Activated CD4-positive, alpha-beta memory T cell treated with anti-CD3 and anti-CD28 coated beads, Interleukin-2, amount 10 ng/mL, durations not matched to agents 7 days and 5 days (primary cell): ENCODE measurements around the gene WDR87. TPM values are rescaled to one million over a fixed set of nuclear protein-coding genes. Genes with fewer than 3 reads are reported as not detected.
A peak's percentile ranks its signal among the peaks of the same experiment; 100 is the strongest.
"Not testable (repeated sequence)": the region's sequence is repeated elsewhere in the genome, so short reads cannot be mapped to it uniquely, and the experiment has no call there.

Experiments used
- CTCF ChIA-PET: fragments of 350-600 bp; sonication (Branson Sonifier 250); formaldehyde crosslinking; loops from one replicate; lab custom pipeline; 2021; ENCODE audit warnings: antibody characterized with exemption, inconsistent platforms; lab: Charles Lee
- POLR2A ChIA-PET: fragments of 350-600 bp; sonication (Branson Sonifier 250); formaldehyde crosslinking; loops from one replicate; lab custom pipeline; 2021; ENCODE audit warnings: antibody characterized with exemption; lab: Charles Lee
- DNase-seq: peaks from one replicate; pipeline ENCODE4 v3.0.0-alpha.2; 2020
- H3K27ac Mint-ChIP-seq: one replicate; pipeline ENCODE4 v1.8.0; 2021; ENCODE audit warnings: mild to moderate bottlenecking, mixed read lengths
- H3K27me3 Mint-ChIP-seq: one replicate; pipeline ENCODE4 v1.8.0; 2021; ENCODE audit warnings: mixed read lengths
- H3K36me3 Mint-ChIP-seq: one replicate; pipeline ENCODE4 v1.8.0; 2021; ENCODE audit warnings: low read depth, mixed read lengths
- H3K4me1 Mint-ChIP-seq: one replicate; pipeline ENCODE4 v1.8.0; 2021; ENCODE audit warnings: mixed read lengths
- H3K4me3 Mint-ChIP-seq: one replicate; pipeline ENCODE4 v1.8.0; 2021; ENCODE audit warnings: mild to moderate bottlenecking, mixed read lengths
- H3K9me3 Mint-ChIP-seq: one replicate; pipeline ENCODE4 v1.8.0; 2021; ENCODE audit warnings: mixed read lengths
- total RNA-seq, 2 experiments: library from RNA; stranded (reverse); gene quantifications; one replicate each; pipeline ENCODE4 v1.2.3, GENCODE V29; 2021

The WDR87 gene
- total RNA-seq, 2 experiments from 2014 or later = not detected

DNA sequence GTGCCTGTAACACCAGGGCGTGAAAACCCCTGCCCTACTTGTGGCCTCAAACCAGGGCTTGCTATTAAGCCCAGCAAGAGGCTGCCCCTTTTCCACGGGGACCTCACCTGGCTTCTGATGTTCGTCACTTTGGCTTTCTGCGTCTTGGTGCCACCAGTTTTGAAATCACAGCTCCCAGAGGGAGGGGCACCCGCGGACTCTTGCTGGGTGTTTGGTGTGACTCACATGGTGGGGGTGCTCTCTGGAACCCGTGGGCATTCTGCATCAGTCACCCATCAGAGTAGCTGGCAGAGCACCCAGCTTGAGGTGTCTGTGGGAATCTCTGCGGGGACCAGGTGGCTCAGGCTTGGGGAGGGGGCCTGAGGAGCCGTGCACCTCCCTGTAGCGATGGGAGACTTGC, 19.9 kb upstream of the WDR87 start:
- CTCF ChIA-PET = no interaction called here
- H3K9me3 Mint-ChIP-seq = peaks cover 3% of the 10 kb centered on the region

DNA sequence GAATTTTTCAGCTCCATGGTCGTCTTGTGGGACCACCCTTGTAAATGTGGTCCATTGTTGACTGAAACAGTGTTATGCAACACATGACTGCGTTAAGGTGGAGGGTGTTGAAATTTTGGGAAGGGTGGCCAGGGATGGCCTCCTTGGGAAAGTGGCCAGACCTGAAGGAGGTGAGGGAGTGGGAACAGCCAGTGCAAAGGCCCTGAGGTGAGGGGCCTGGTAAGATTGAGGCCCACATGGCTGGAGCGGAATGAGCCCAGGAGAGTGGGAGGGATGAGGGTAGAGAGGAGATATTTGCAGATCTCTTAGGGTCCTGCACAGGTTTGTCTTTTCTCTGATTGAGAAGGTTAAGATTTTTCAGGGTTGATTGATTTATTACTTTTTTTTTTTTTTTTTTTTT, 18.8 kb upstream of the WDR87 start:
- DNase-seq = no peak
- ChIA-PET CTCF (no interaction called here), POLR2A (no interaction called here)
- Mint-ChIP-seq H3K27ac (no peak overlapping the region), H3K36me3 (no peaks in the 10 kb centered on the region), H3K4me1 (no peaks in the 10 kb centered on the region), H3K4me3 (no peak overlapping the region), H3K9me3 (no peaks in the 10 kb centered on the region), H3K27me3 (no peaks in the 10 kb centered on the region)

More for the DNA sequence above, 19.9 kb upstream of the WDR87 start:
- POLR2A ChIA-PET = no interaction called here
- Mint-ChIP-seq H3K4me1 (no peaks in the 10 kb centered on the region), H3K4me3 (no peak overlapping the region), H3K36me3 (no peaks in the 10 kb centered on the region), H3K27me3 (no peaks in the 10 kb centered on the region), H3K27ac (no peak overlapping the region)
- no peak for DNase-seq

DNA sequence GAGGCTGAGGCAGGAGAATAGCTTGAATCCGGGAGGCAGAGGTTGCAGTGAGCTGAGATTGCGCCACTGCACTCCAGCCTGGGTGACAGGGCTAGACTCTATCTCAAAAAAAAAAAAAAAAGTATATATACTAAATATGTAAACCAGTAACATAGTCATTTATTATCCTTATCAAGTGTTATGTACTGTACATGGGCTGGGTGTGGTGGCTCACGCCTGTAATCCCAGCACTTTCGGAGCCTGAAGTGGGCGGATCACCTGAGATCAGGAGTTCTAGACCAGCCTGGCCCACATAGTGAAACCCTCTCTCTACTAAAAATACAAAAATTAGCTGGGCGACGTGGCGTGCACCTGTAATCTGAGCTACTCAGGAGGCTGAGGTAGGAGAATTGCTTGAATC, 18.2 kb upstream of the WDR87 start:
- H3K27ac Mint-ChIP-seq, H3K4me3 Mint-ChIP-seq, H3K27me3 Mint-ChIP-seq, H3K36me3 Mint-ChIP-seq, DNase-seq, H3K4me1 Mint-ChIP-seq, POLR2A ChIA-PET, H3K9me3 Mint-ChIP-seq: not testable (repeated sequence)
- CTCF ChIA-PET = interaction anchor here (0.6 kb wide), 1 partner anchor 189 kb away, joined by 4 read pairs; no protein-coding TSS in a partner anchor

DNA sequence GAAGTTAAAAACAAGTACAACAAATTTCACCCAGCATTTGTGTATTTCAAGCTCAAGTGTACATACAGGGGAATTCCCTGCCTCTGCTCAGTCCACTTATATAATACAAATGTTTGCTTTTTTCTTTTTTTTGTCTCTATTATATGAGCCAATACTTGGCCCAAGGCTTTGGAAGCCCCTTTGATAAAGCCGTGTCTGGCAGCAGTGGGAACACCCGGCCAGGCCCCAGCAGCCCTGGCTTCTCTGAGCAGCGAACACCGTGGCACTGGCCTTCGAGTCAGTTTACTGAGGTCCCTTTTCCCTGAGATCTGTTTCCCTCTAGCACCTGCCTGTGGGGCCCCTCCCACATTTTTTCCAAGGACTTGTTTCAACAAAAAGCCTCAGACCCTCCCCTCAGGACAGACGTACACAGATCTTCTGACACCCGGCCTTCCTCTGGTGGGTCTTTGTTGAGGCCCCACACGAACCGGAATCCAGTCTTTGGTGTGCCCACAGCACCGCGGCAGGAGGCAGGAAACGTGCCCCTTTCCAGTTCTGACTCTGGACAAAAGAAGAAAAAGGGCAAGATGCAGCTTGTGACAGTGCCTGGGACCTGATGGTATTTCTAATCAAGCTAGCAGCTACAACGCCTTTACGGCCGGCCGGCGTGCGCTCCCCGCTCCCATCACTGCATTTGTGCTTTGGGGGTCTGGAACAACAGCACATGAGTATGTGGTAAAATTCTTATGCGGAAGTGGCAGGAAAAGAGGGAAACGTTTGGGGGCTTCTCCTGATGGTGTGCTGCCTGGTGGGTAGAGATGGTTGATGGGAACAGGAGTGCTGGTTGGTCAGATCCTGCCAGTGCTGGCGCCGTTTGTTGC, 14.4 kb upstream of the WDR87 start:
- POLR2A ChIA-PET = no interaction called here
- H3K27ac Mint-ChIP-seq = no peak overlapping the region

DNA sequence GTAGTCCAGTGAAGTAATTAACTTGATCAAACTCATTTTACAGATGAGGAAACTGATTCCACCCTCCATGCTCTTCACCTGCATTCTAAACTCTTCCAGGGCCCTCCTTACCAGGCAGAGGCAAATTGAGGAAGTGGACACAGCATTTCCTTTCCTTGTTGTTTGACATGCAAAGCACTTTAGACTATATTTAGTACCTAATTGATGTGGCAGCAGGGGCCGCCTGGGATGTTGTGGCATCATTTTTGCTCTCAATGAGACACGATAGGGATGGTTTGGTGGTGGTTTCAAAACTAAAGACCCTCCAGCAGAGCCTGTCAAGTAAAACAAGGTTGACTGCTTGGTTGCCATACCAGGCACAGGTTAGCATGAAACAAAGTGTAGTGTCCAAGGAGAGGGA, 8.5 kb upstream of the WDR87 start:
- no peaks in the 10 kb centered on the region for H3K27me3 Mint-ChIP-seq
- H3K27ac Mint-ChIP-seq = peak overlapping the region; percentile 19
- no peaks in the 10 kb centered on the region for H3K9me3 Mint-ChIP-seq
- H3K4me3 Mint-ChIP-seq = no peak overlapping the region
- ChIA-PET CTCF (no interaction called here), POLR2A (no interaction called here)
- peaks cover 7% of the 10 kb centered on the region for H3K4me1 Mint-ChIP-seq
- H3K36me3 Mint-ChIP-seq = peaks cover 8% of the 10 kb centered on the region
- no peak for DNase-seq

More for the DNA sequence above, 14.4 kb upstream of the WDR87 start:
- Mint-ChIP-seq H3K4me3 (no peak overlapping the region), H3K4me1 (no peaks in the 10 kb centered on the region), H3K36me3 (peaks cover 5% of the 10 kb centered on the region), H3K9me3 (no peaks in the 10 kb centered on the region), H3K27me3 (no peaks in the 10 kb centered on the region)
- no peak for DNase-seq
- CTCF ChIA-PET = interaction anchor here (0.6 to 1.5 kb wide), 2 partner anchors 18 to 713 kb away, joined by 3 read pairs; no protein-coding TSS in a partner anchor

DNA sequence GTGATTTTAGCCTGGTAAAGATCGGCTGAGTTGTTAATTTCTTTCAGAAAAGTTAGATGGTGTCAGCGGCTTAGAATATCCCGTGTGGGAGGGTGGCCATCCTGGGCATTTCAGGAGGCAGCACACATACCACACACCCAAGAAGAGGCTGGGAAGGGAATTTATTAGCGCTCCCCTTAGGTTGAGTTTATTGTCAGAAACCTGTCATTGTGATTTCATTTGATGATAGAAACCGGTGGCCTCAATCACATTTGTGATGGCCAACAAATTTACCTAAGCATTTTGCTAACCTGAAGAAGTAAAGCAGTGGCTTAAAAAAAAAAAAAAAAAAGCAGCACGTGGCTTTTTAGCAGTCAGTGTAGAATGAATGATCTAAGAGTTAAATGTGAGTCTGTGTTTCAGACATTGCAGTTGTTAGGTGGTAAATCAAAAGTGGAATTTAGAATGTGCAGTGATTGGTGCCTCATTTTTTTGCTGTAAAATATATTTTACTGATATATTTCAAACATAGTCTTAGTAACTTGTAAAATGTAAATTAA, 3.3 kb upstream of the WDR87 start:
- peaks cover 18% of the 10 kb centered on the region for H3K4me1 Mint-ChIP-seq
- POLR2A ChIA-PET = no interaction called here
- no peaks in the 10 kb centered on the region for H3K27me3 Mint-ChIP-seq
- CTCF ChIA-PET = no interaction called here
- no peaks in the 10 kb centered on the region for H3K36me3 Mint-ChIP-seq
- no peak overlapping the region for H3K27ac Mint-ChIP-seq
- no peak for DNase-seq
- no peak overlapping the region for H3K4me3 Mint-ChIP-seq
- no peaks in the 10 kb centered on the region for H3K9me3 Mint-ChIP-seq

DNA sequence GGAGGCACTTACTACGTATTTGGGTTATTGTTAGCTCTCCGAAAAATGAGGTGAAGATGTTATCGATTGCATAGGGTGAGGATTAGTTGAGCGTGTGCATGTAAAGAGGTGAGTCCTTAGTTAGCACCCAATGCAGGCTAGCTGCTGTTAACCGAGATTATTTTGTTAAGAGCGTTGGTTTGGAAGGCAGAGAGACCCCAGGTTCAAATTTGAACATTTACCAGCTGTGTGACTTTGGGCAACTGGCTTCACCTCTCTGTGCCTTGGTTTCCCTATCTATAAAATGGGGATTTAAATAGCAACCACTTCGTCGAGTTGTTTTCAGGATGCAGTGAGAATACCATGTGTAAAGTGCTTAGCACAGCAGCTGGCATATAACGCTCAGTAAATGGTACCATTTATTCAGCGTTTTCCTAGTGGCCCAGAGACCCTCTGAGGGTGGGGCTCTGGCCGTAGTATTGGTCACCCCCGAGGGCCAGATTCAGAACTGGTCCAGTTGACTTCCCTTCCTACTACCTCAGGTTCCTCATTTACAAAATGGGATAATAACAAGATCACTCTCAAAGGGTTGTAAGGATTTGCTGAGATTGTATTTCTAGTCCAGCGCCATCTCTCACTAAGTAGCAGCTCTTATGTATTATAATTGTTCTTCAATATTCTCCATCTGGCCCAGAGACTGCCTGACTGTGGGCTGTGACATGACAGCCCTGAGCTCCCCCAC, 1.5 kb upstream of the WDR87 start:
- no peaks in the 10 kb centered on the region for H3K9me3 Mint-ChIP-seq
- peak overlapping the region; percentile 87 for H3K4me3 Mint-ChIP-seq
- POLR2A ChIA-PET = interaction anchor here (0.9 to 1.8 kb wide), 5 partner anchors 9 to 428 kb away, joined by 3 to 6 read pairs (median 4); partner anchors contain the start of genes CATSPERG and ZNF573
- DNase-seq = no peak
- no peaks in the 10 kb centered on the region for H3K36me3 Mint-ChIP-seq
- H3K4me1 Mint-ChIP-seq = peaks cover 16% of the 10 kb centered on the region
- CTCF ChIA-PET = interaction anchor here (0.5 to 3.5 kb wide), 6 partner anchors 10 to 362 kb away, joined by 3 to 23 read pairs (median 6); no protein-coding TSS in a partner anchor
- H3K27me3 Mint-ChIP-seq = no peaks in the 10 kb centered on the region
- no peak overlapping the region for H3K27ac Mint-ChIP-seq

DNA sequence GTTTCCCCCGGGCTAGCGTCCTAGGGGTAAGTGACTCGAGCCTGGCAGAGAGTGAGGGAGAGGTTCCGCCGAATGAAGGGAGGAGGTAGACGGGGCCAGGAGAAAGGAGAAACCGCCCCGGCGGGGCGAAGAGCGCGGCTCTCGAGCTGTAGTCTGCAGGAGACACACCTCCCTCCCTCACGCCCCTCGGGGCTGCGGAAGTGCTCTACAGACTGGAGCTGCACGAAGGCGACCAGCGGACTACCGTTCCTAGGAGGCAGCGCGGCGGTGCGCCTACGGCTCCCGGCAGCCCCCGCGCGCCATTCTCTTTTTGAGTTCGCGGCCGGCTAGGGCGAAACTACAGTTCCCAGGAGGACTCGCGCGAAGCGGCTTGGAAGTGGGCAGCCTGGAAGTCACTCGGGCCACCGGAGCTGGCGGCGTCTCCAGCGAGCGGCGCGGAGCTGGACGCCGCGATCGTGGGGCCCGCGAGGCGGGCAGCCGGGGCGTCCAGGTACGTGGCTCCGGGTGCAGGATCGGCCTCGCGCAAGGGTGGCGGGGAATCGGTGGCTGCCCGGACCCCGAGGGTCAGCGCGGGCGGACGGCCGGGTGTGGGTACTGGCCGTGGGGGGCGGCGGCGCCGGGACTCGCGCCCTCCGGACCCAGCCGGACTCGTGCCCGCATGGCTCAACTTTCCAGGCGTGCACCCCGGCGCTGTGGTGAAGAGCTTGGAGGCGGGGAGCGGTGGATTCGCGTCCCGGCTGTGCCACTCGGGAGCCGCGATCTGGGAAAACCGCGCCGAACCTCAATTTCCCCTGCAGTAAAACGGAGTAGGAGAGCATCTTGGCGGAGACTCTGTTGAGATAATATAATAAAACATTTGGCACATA, 708 bp upstream of the WDR87 start, which contains the start of gene SIPA1L3:
SIPA1L3 (plus strand) TSS at position 340 of the 866 bp plus-strand sequence. CDS start 174,358 bp downstream, outside the sequence.
- Mint-ChIP-seq H3K27me3 (no peaks in the 10 kb centered on the region), H3K4me1 (peaks cover 16% of the 10 kb centered on the region), H3K4me3 (peak within 1 kb of the TSS; percentile 87), H3K36me3 (no peaks in the 10 kb centered on the region), H3K27ac (peak within 1 kb of the TSS; percentile 72), H3K9me3 (no peaks in the 10 kb centered on the region)
- DNase-seq = peak; percentile 95
- POLR2A ChIA-PET = interaction anchor here (0.9 to 1.8 kb wide), 7 partner anchors 10 to 537 kb away, joined by 3 to 6 read pairs (median 4); partner anchors contain the start of genes CATSPERG, ZNF527 and ZNF573
- CTCF ChIA-PET = interaction anchor here (0.5 to 3.5 kb wide), 9 partner anchors 9 to 429 kb away, joined by 3 to 23 read pairs (median 5); partner anchors contain the start of gene CATSPERG

DNA sequence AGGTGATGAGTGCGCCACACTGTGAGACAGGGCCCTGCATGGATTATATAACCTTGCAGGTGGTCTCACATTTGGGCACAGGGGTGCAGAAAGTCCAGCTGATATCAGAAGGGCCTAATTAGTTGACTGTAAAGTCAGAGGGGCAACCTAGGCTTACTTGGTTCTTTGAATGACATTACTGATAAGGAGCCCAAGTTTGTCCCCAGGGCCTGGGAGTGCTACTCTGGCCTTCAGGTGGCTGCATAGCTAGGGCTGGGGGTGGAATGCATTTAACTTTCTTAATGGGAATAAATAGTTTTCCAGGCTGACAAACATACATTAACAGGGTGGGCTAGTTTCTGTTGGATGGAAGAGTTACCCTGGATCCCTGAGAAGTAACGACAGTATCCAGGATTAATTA, 3.3 kb downstream of the WDR87 start:
- POLR2A ChIA-PET = interaction anchor here (1.0 to 1.6 kb wide), 2 partner anchors 123 to 146 kb away, joined by 4 to 5 read pairs; no protein-coding TSS in a partner anchor

DNA sequence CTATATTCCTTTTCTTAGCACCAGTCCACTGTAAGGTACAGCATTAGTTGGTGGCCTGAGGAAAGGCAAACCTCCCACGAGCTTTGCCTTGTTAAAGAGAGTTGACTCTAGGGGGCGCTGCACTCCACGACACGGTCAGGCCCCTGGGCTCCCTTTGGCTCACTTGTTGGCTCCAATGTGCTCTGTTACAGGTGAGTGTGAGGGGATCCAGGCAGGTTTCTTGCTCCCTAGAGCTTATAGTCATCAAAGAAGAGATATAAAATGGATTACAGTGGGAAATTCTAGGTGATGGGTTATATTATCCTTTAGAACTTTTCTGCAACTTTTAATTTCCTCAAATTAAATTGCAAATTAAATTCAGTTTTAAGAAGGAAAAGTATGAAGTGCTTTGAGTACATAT, 3.7 kb downstream of the WDR87 start:
- no peaks in the 10 kb centered on the region for H3K9me3 Mint-ChIP-seq
- CTCF ChIA-PET = interaction anchor here (0.6 to 2.0 kb wide), 26 partner anchors 8 to 586 kb away, joined by 3 to 13 read pairs (median 3); partner anchors contain the start of genes CATSPERG and PSMD8
- DNase-seq = peak; percentile 83
- H3K27ac Mint-ChIP-seq = no peak overlapping the region
- POLR2A ChIA-PET = interaction anchor here (0.8 to 1.6 kb wide), 3 partner anchors 123 to 1688 kb away, joined by 3 to 5 read pairs (median 4); partner anchors contain the start of genes ZNF146 and ZNF565
- H3K27me3 Mint-ChIP-seq = no peaks in the 10 kb centered on the region
- H3K4me1 Mint-ChIP-seq = peaks cover 11% of the 10 kb centered on the region
- no peaks in the 10 kb centered on the region for H3K36me3 Mint-ChIP-seq
- H3K4me3 Mint-ChIP-seq = no peak overlapping the region

More for the DNA sequence above, 3.3 kb downstream of the WDR87 start:
- H3K9me3 Mint-ChIP-seq = no peaks in the 10 kb centered on the region
- no peaks in the 10 kb centered on the region for H3K27me3 Mint-ChIP-seq
- H3K4me1 Mint-ChIP-seq = peaks cover 15% of the 10 kb centered on the region
- H3K36me3 Mint-ChIP-seq = no peaks in the 10 kb centered on the region
- H3K27ac Mint-ChIP-seq = no peak overlapping the region
- CTCF ChIA-PET = interaction anchor here (1.0 to 2.0 kb wide), 15 partner anchors 9 to 471 kb away, joined by 3 to 13 read pairs (median 4); partner anchors contain the start of gene PSMD8
- no peak for DNase-seq
- H3K4me3 Mint-ChIP-seq = no peak overlapping the region

DNA sequence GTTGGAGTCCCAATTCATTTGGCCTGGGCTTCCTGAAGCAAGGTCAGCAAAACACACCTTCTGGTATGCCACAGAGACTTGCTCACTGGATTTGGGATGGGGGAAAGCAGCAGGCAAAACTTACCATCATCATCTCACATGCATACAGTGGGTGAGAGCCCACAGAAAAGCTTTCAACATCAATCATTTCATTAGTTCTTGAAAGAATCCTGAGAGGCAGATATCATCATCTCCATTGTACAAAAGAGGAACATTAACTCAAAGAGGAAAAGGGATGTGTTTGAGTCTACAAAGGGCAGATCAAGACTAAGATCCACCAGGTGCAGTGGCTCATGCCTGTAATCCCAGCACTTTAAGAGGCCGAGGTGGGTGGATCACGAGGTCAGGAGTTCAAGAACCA, 6.4 kb downstream of the WDR87 start:
- DNase-seq = no peak
- ChIA-PET CTCF (interaction anchor here (1.8 kb wide), 1 partner anchor 325 kb away, joined by 4 read pairs; no protein-coding TSS in a partner anchor), POLR2A (no interaction called here)
- Mint-ChIP-seq H3K36me3 (no peaks in the 10 kb centered on the region), H3K9me3 (no peaks in the 10 kb centered on the region), H3K4me1 (peaks cover 7% of the 10 kb centered on the region), H3K4me3 (no peak overlapping the region), H3K27ac (no peak overlapping the region), H3K27me3 (no peaks in the 10 kb centered on the region)
